Measurements from ENCODE around the gene GLB1L3. TPM values are rescaled to one million over a fixed set of nuclear protein-coding genes. Genes with fewer than 3 reads are reported as not detected.
A peak's percentile ranks its signal among the peaks of the same experiment; 100 is the strongest.
"Not testable (repeated sequence)": the region's sequence is repeated elsewhere in the genome, so short reads cannot be mapped to it uniquely, and the experiment has no call there.

The GLB1L3 gene
- total RNA-seq, 1 donor from 2014 or later, result not detected

GRCh38 chr11:134313821-134314607, 37.8 kb downstream of the GLB1L3 start:
- DNase-seq (ENCODE audit: extremely low spot score, unreplicated experiment), result no peak
- H3K9me3 Mint-ChIP-seq, result peaks cover 4% of the 10 kb centered on the region
- H3K4me1 Mint-ChIP-seq (ENCODE audit: unreplicated experiment), result no peaks in the 10 kb centered on the region
- no peak for TF ChIP-seq CTCF (conservative IDR thresholded peaks at IDR 0.05)
- H3K36me3 Mint-ChIP-seq, result no peaks in the 10 kb centered on the region
- H3K27ac Mint-ChIP-seq, result no peak overlapping the region
- H3K4me3 Mint-ChIP-seq, result no peak overlapping the region
- H3K27me3 Mint-ChIP-seq, result peaks cover 9% of the 10 kb centered on the region

- no peaks in the 10 kb centered on the region for H3K4me1 Mint-ChIP-seq (ENCODE audit: unreplicated experiment)
- H3K27me3 Mint-ChIP-seq, result peaks cover 4% of the 10 kb centered on the region
- H3K36me3 Mint-ChIP-seq, result no peaks in the 10 kb centered on the region
These were observed 40.9 kb downstream of the GLB1L3 start for GRCh38 chr11:134317103-134317502.

GRCh38 chr11:134321373-134321772, 45.2 kb downstream of the GLB1L3 start:
- not testable (repeated sequence) for H3K4me1 Mint-ChIP-seq (ENCODE audit: unreplicated experiment); H3K9me3 Mint-ChIP-seq; H3K36me3 Mint-ChIP-seq; DNase-seq (ENCODE audit: extremely low spot score, unreplicated experiment); H3K27me3 Mint-ChIP-seq; H3K4me3 Mint-ChIP-seq; H3K27ac Mint-ChIP-seq

More at GRCh38 chr11:134317103-134317502, 40.9 kb downstream of the GLB1L3 start:
- no peak for DNase-seq (ENCODE audit: extremely low spot score, unreplicated experiment)
- H3K4me3 Mint-ChIP-seq, result no peak overlapping the region
- peaks cover 4% of the 10 kb centered on the region for H3K9me3 Mint-ChIP-seq
- no peak for TF ChIP-seq CTCF (conservative IDR thresholded peaks at IDR 0.05)
- H3K27ac Mint-ChIP-seq, result no peak overlapping the region

- Mint-ChIP-seq H3K9me3 (no peaks in the 10 kb centered on the region), H3K4me1 (ENCODE audit: unreplicated experiment) (no peaks in the 10 kb centered on the region), H3K27me3 (peaks cover 18% of the 10 kb centered on the region), H3K27ac (no peak overlapping the region), H3K36me3 (no peaks in the 10 kb centered on the region), H3K4me3 (no peak overlapping the region)
- DNase-seq (ENCODE audit: extremely low spot score, unreplicated experiment), result no peak
- no peak for TF ChIP-seq CTCF (conservative IDR thresholded peaks at IDR 0.05)
These were observed 46.4 kb downstream of the GLB1L3 start for GRCh38 chr11:134322553-134322952.

GRCh38 chr11:134328433-134328832, 52.3 kb downstream of the GLB1L3 start:
- Mint-ChIP-seq H3K27me3 (peaks cover 58% of the 10 kb centered on the region), H3K9me3 (no peaks in the 10 kb centered on the region), H3K27ac (no peak overlapping the region), H3K36me3 (no peaks in the 10 kb centered on the region), H3K4me3 (no peak overlapping the region), H3K4me1 (ENCODE audit: unreplicated experiment) (peaks cover 4% of the 10 kb centered on the region)
- DNase-seq (ENCODE audit: extremely low spot score, unreplicated experiment), result no peak
- TF ChIP-seq CTCF (conservative IDR thresholded peaks at IDR 0.05), result no peak

- Mint-ChIP-seq H3K4me3 (peak overlapping the region; percentile 90), H3K27me3 (peaks cover 81% of the 10 kb centered on the region), H3K9me3 (no peaks in the 10 kb centered on the region), H3K36me3 (no peaks in the 10 kb centered on the region), H3K4me1 (ENCODE audit: unreplicated experiment) (peaks cover 4% of the 10 kb centered on the region), H3K27ac (no peak overlapping the region)
- no peak for TF ChIP-seq CTCF (conservative IDR thresholded peaks at IDR 0.05)
- DNase-seq (ENCODE audit: extremely low spot score, unreplicated experiment), result no peak
These were observed 54.6 kb downstream of the GLB1L3 start for GRCh38 chr11:134330611-134331353.

Data from type B pancreatic cell (in vitro differentiated cells).